GM23338 (cell line): ENCODE measurements around the gene ACTL6B. TPM values are rescaled to one million over a fixed set of nuclear protein-coding genes. Genes with fewer than 3 reads are reported as not detected.
A peak's percentile ranks its signal among the peaks of the same experiment; 100 is the strongest.

Source experiments
- ATAC-seq: fragments of 200-7000 bp; cut with Tn5 transposase; 3 replicates; pipeline ENCODE4 v1.9.1; 2020
- DNase-seq: peaks from one replicate; pipeline ENCODE4 v3.0.0-alpha.2; 2015; ENCODE audit warnings: low spot score
- H2AFZ ChIP-seq: fragments of 200-600 bp; sonication (generic); 2 replicates; pipeline ENCODE4 v1.8.0; 2016; ENCODE audit warnings: antibody characterized with exemption, mild to moderate bottlenecking, moderate library complexity
- H3F3A ChIP-seq: fragments of 200-600 bp; sonication (generic); replicated peaks from 2 replicates; pipeline ENCODE4 v1.8.0; 2017; ENCODE audit warnings: antibody characterized with exemption, mixed run types, low read depth
- H3K27ac ChIP-seq: fragments of 200-600 bp; sonication (generic); 2 replicates; pipeline ENCODE4 v1.6.1; 2016; ENCODE audit warnings: low read depth
- H3K27me3 ChIP-seq: fragments of 200-600 bp; sonication (generic); 2 replicates; pipeline ENCODE4 v1.8.0; 2016; ENCODE audit warnings: mild to moderate bottlenecking, mixed run types, moderate library complexity; ENCODE audit not compliant: insufficient read depth
- H3K36me3 ChIP-seq: fragments of 200-600 bp; sonication (generic); 2 replicates; pipeline ENCODE4 v1.8.0; 2016; ENCODE audit warnings: mild to moderate bottlenecking; ENCODE audit not compliant: insufficient read depth
- H3K4me1 ChIP-seq: fragments of 200-600 bp; sonication (generic); 2 replicates; pipeline ENCODE4 v1.8.0; 2016; ENCODE audit warnings: mild to moderate bottlenecking, moderate library complexity; ENCODE audit not compliant: insufficient read depth
- H3K4me2 ChIP-seq: fragments of 200-600 bp; sonication (generic); 2 replicates; pipeline ENCODE4 v1.7.1; 2017; ENCODE audit warnings: mixed run types
- H3K4me3 ChIP-seq: fragments of 200-600 bp; sonication (generic); 2 replicates; pipeline ENCODE4 v1.6.1; 2016; ENCODE audit warnings: mixed run types
- H3K79me2 ChIP-seq: fragments of 200-600 bp; sonication (generic); replicated peaks from 2 replicates; pipeline ENCODE4 v1.8.0; 2017; ENCODE audit warnings: mild to moderate bottlenecking; ENCODE audit not compliant: insufficient read depth
- H3K9me2 ChIP-seq: fragments of 200-600 bp; sonication (generic); 2 replicates; pipeline ENCODE4 v1.8.0; 2017; ENCODE audit not compliant: insufficient read depth
- H4K20me1 ChIP-seq: fragments of 200-600 bp; sonication (generic); replicated peaks from 2 replicates; pipeline ENCODE4 v1.8.0; 2017; ENCODE audit warnings: mild to moderate bottlenecking; ENCODE audit not compliant: insufficient read depth
- H3K27ac Mint-ChIP-seq: 2 replicates; pipeline ENCODE4 v1.8.0; 2020; ENCODE audit warnings: inconsistent platforms, mild to moderate bottlenecking, moderate library complexity, mixed read lengths
- H3K27me3 Mint-ChIP-seq: 3 replicates; pipeline ENCODE4 v1.8.0; 2022; ENCODE audit warnings: low read depth, mild to moderate bottlenecking, moderate library complexity, mixed read lengths, inconsistent platforms; ENCODE audit not compliant: insufficient read depth, poor library complexity
- H3K36me3 Mint-ChIP-seq: 3 replicates; pipeline ENCODE4 v1.8.0; 2021; ENCODE audit warnings: low read depth, mild to moderate bottlenecking, inconsistent platforms, moderate library complexity, mixed read lengths
- H3K4me1 Mint-ChIP-seq: 3 replicates; pipeline ENCODE4 v1.8.0; 2020; ENCODE audit warnings: mild to moderate bottlenecking, inconsistent platforms, mixed read lengths
- H3K4me3 Mint-ChIP-seq: 3 replicates; pipeline ENCODE4 v1.8.0; 2021; ENCODE audit warnings: moderate library complexity, mild to moderate bottlenecking, inconsistent platforms, mixed read lengths
- H3K9me3 Mint-ChIP-seq: 3 replicates; pipeline ENCODE4 v1.8.0; 2020; ENCODE audit warnings: moderate library complexity, mild to moderate bottlenecking, inconsistent platforms, mixed read lengths
- CREB1 ChIP-seq: fragments of 250-450 bp; sonication (Bioruptor Pico); IDR thresholded peaks from 2 replicates; pipeline ENCODE4 v1.5.0; 2020; ENCODE audit warnings: low read depth, mild to moderate bottlenecking, moderate library complexity
- EZH2 ChIP-seq: fragments of 200-600 bp; sonication (generic); IDR thresholded peaks from one replicate; pipeline ENCODE4 v1.8.0; 2017; ENCODE audit warnings: antibody characterized with exemption, mild to moderate bottlenecking, low read depth; ENCODE audit not compliant: unreplicated experiment
- EZH2phosphoT487 ChIP-seq: fragments of 200-600 bp; sonication (generic); IDR thresholded peaks from one replicate; pipeline ENCODE4 v1.8.1; 2018; ENCODE audit warnings: antibody characterized with exemption; ENCODE audit not compliant: unreplicated experiment
- JUNB ChIP-seq: IDR thresholded peaks from one replicate; pipeline ENCODE4 v1.6.1; 2016; ENCODE audit warnings: antibody characterized with exemption; ENCODE audit not compliant: unreplicated experiment
- NANOG ChIP-seq: IDR thresholded peaks from 2 replicates; pipeline ENCODE4 v1.6.1; 2016; ENCODE audit warnings: antibody characterized with exemption, borderline replicate concordance
- POLR2AphosphoS5 ChIP-seq: IDR thresholded peaks from 2 replicates; pipeline ENCODE4 v1.6.1; 2016; ENCODE audit warnings: antibody characterized with exemption, low read depth
- REST ChIP-seq: IDR thresholded peaks from one replicate; pipeline ENCODE4 v1.6.1; 2018; ENCODE audit warnings: antibody characterized with exemption; ENCODE audit not compliant: unreplicated experiment
- STAT1 ChIP-seq: IDR thresholded peaks from one replicate; pipeline ENCODE4 v1.6.1; 2016; ENCODE audit warnings: antibody characterized with exemption; ENCODE audit not compliant: unreplicated experiment
- ZNF114 ChIP-seq: fragments of 250-450 bp; sonication (Bioruptor Pico); IDR thresholded peaks from 2 replicates; pipeline ENCODE4 v1.5.0; 2020; ENCODE audit warnings: mild to moderate bottlenecking, moderate library complexity
- ZNF331 ChIP-seq: fragments of 250-450 bp; sonication (Bioruptor Pico); IDR thresholded peaks from 2 replicates; pipeline ENCODE4 v1.5.0; 2020; ENCODE audit warnings: low read depth, mild to moderate bottlenecking, moderate library complexity
- ZNF462 ChIP-seq: fragments of 250-450 bp; sonication (Bioruptor Pico); IDR thresholded peaks from 2 replicates; pipeline ENCODE4 v1.5.0; 2020; ENCODE audit warnings: mild to moderate bottlenecking, moderate library complexity
- polyA plus RNA-seq: library from polyadenylated mRNA; unstranded; fragments of >200 nt; fragmentation: Nextera tagmentation; extraction: Ambion mirVana; gene quantifications from 2 replicates; pipeline ENCODE4 v1.2.1, GENCODE V29; 2016
- total RNA-seq: library from RNA; depleted of rRNA; stranded (reverse); fragments of >200 nt; shearing (Covaris generic); gene quantifications from 2 replicates; pipeline ENCODE4 v1.2.3, GENCODE V29; 2014
- TF ChIP-seq, protein P1 (sequence below): IDR thresholded peaks from 2 replicates; pipeline ENCODE4 v1.6.1; 2016; ENCODE audit warnings: antibody characterized with exemption
- TF ChIP-seq, protein P2 (sequence below), 2 experiments: fragments of 200-600 bp in 1 of 2; sonication (generic) in 1 of 2; conservative IDR thresholded peaks; 2 replicates each; pipeline versions ENCODE4 v1.5.1 to v1.6.1; 2016 to 2017; ENCODE audit warnings: antibody characterized with exemption in 2 of 2, low read depth in 2 of 2, mild to moderate bottlenecking in 2 of 2, moderate library complexity in 1 of 2

ACTL6B gene
- total and polyA plus RNA-seq, 2 experiments from 2014 or later, result 0.69 to 2.5 TPM

- H3K36me3 Mint-ChIP-seq, result no peaks in the 10 kb centered on the region; the same call in 2 of the 3 replicates
These were observed 30.2 kb downstream of the ACTL6B start for GRCh38 chr7:100626055-100626454.

More at GRCh38 chr7:100626055-100626454, 30.2 kb downstream of the ACTL6B start:
- ATAC-seq, result no peak
- Histone ChIP-seq H3K4me3 (peak overlapping the region; percentile 74), H3K27me3 (peaks cover 4% of the 10 kb centered on the region; the same call in 1 of the 2 replicates), H3K36me3 (no peaks in the 10 kb centered on the region), H2AFZ (peak overlapping the region; percentile 90; the same call in 1 of the 2 replicates), H3K4me1 (peaks cover 15% of the 10 kb centered on the region), H3K4me2 (peak overlapping the region; percentile 96), H3K79me2 (no peaks in the 10 kb centered on the region), H3K27ac (no peak overlapping the region), H3F3A (0 out of 2 replicates have a peak, but pooled peaks cover 2% of the 10 kb centered on the region), H3K9me2 (no peaks in the 10 kb centered on the region), H4K20me1 (no peaks in the 10 kb centered on the region)
- no peak for TF ChIP-seq REST
- no peak for TF ChIP-seq ZNF331
- TF ChIP-seq, protein P1, sequence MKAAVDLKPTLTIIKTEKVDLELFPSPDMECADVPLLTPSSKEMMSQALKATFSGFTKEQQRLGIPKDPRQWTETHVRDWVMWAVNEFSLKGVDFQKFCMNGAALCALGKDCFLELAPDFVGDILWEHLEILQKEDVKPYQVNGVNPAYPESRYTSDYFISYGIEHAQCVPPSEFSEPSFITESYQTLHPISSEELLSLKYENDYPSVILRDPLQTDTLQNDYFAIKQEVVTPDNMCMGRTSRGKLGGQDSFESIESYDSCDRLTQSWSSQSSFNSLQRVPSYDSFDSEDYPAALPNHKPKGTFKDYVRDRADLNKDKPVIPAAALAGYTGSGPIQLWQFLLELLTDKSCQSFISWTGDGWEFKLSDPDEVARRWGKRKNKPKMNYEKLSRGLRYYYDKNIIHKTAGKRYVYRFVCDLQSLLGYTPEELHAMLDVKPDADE, result no peak
- no peak for TF ChIP-seq STAT1
- no peak for TF ChIP-seq EZH2phosphoT487
- no peak for TF ChIP-seq EZH2
- TF ChIP-seq NANOG, result no peak
- no peak for TF ChIP-seq CREB1
- TF ChIP-seq, protein P2, sequence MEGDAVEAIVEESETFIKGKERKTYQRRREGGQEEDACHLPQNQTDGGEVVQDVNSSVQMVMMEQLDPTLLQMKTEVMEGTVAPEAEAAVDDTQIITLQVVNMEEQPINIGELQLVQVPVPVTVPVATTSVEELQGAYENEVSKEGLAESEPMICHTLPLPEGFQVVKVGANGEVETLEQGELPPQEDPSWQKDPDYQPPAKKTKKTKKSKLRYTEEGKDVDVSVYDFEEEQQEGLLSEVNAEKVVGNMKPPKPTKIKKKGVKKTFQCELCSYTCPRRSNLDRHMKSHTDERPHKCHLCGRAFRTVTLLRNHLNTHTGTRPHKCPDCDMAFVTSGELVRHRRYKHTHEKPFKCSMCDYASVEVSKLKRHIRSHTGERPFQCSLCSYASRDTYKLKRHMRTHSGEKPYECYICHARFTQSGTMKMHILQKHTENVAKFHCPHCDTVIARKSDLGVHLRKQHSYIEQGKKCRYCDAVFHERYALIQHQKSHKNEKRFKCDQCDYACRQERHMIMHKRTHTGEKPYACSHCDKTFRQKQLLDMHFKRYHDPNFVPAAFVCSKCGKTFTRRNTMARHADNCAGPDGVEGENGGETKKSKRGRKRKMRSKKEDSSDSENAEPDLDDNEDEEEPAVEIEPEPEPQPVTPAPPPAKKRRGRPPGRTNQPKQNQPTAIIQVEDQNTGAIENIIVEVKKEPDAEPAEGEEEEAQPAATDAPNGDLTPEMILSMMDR (conservative IDR thresholded peaks at IDR 0.05; ENCODE audit: low read depth in 2 of 2), result no peak
- no peak for TF ChIP-seq JUNB
- no peak for TF ChIP-seq ZNF114 (CRISPR knock-in tag)
- TF ChIP-seq POLR2AphosphoS5, result no peak
- TF ChIP-seq ZNF462 (CRISPR knock-in tag), result no peak
- Mint-ChIP-seq H3K27me3 (peaks cover 28% of the 10 kb centered on the region), H3K4me1 (peaks cover 5% of the 10 kb centered on the region; the same call in 2 of the 3 replicates), H3K4me3 (peak overlapping the region; percentile 69), H3K27ac (no peak overlapping the region), H3K9me3 (no peaks in the 10 kb centered on the region; the same call in 2 of the 3 replicates)
- no peak for DNase-seq
